ENCODE results near the gene CAPN3. TPM values are rescaled to one million over a fixed set of nuclear protein-coding genes. Genes with fewer than 3 reads are reported as not detected.

The CAPN3 gene
- polyA plus RNA-seq, 4 donors: 20.3 to 29.1 (median 21.8) TPM

GRCh38 chr15:42387603-42388002, 28.3 kb downstream of the CAPN3 start:
- no peak for DNase-seq (ENCODE audit: low read depth in 4 of 4, low spot score in 3 of 4)

- DNase-seq (ENCODE audit: low read depth in 4 of 4, low spot score in 3 of 4): no peak
Measured at GRCh38 chr15:42392309-42393024, 33.2 kb downstream of the CAPN3 start.

GRCh38 chr15:42394106-42394505, 34.8 kb downstream of the CAPN3 start:
- no peak for DNase-seq (ENCODE audit: low read depth in 4 of 4, low spot score in 3 of 4)

DNA sequence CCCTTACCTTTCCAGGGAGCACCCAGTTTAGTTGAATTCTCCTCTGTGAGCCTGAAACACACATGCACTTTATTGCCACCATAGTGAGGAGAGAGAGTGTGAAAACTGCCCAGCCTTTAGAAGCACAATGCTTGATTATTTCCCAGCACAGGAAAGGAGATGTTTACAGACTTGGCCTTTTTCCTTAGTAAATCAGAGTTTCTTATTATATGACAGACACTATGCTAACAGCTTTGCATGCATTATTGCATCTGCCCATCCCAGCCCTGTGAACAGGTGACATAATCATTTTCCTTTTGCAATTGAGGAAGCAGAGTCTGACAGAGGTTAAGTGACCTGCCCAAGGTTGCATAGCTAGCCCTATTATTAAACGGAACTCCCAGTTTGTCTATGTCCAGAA, 36.5 kb downstream of the CAPN3 start:
- no peak for DNase-seq (ENCODE audit: low read depth in 4 of 4, low spot score in 3 of 4)

DNA sequence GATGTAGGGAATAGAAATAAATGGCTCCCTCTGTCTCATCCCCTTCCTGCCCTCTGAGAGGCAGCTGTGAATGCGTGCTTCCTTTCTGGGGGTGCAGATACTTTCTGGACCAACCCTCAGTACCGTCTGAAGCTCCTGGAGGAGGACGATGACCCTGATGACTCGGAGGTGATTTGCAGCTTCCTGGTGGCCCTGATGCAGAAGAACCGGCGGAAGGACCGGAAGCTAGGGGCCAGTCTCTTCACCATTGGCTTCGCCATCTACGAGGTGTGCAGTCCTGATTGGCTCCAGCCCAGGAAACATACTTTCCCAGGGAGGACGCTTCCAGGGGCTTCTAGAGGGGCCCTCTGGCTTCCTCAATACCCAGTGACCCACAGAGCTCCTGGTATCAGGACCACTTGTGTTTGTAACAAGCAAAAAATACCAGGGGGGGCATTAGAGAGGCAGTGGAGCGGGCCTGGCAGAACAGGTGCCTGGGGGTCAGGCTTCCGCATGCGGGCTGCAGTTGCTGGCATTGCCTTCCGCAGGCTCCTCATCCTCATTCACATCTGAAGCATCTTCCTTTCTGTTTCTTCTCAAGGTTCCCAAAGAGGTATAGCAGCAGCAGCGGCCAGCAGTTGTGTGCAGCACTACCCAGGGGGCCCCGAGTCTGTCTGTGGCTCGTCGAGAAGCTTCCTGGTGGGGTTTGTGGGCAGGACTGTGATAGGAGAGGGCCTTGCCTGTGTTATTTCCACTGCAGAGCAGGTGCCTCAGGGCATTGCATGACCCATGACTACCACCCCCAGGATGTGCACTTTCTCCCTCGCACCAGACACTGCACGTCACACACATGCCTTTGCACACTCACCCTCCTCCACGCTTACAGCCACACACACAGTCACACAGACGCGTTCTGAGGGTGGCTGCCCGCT, 42.5 kb downstream of the CAPN3 start:
- DNase-seq (ENCODE audit: low read depth in 4 of 4, low spot score in 3 of 4): no peak

DNA sequence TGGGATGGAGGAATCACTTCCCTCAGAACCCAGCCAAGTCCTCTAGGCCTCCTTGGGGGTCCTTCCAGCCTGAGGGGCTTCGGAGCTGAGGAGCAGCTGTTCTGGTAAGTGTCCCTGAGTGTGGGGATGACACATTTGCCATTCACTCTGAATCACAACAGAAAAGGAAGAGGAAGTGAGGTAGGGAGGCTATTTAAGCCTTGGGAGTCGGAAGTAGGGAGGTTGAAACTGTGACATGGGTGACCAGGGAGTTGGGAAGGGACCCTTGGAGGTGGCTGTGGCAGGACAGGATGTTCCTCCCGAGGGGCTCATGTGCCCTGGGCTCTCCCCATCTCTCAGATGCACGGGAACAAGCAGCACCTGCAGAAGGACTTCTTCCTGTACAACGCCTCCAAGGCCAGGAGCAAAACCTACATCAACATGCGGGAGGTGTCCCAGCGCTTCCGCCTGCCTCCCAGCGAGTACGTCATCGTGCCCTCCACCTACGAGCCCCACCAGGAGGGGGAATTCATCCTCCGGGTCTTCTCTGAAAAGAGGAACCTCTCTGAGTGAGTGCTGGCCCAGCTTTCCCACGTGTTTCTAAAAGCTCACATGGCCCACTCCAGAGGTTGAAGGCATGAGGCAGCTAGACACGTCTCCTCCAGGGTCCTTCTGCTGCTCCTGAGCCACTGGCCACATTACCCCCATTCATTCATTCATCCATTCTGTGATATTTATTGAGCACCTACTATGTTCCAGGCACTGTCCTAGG, 43.3 kb downstream of the CAPN3 start:
- DNase-seq (ENCODE audit: low read depth in 4 of 4, low spot score in 3 of 4): no peak

- no peak for DNase-seq (ENCODE audit: low read depth in 4 of 4, low spot score in 3 of 4)
Measured at GRCh38 chr15:42403389-42403788, 44.1 kb downstream of the CAPN3 start.

DNA sequence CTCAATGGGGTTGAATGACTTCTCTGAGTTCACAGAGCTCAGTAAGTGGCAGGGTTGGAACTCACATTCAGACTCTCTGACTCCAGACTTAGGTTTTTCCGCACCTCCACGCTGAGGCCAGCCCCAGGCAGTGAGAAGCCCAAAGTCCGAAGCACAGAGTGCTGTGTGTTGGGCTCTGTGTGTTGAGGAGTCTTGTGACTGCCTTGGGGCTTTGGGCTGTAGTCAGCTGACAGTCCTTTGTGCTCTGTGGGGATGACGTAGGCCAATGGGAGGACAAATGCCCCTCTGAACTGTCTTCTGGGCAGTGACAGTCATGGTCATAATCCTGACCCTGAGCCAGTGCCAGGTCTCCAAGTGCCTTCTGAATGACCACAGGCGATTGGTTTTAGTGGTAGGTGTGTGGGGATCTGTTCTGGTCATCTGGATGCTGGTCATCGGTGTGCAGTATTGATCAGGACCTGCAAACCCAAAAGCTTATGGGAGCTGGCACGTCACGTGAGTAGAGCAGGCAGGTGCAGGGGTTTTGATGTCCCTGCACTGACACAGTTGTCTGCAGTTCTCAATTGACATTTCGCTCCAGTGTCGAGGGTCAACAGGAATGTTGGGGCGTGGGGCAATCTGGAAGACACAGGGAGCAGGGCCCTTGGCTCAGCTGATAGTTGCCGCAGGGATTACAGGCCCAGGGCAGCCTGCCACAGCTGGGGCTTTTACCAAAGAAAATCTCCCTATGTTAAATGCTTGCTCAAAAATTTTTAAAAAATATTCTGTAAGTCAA, 45.3 kb downstream of the CAPN3 start:
- no peak for DNase-seq (ENCODE audit: low read depth in 4 of 4, low spot score in 3 of 4)

DNA sequence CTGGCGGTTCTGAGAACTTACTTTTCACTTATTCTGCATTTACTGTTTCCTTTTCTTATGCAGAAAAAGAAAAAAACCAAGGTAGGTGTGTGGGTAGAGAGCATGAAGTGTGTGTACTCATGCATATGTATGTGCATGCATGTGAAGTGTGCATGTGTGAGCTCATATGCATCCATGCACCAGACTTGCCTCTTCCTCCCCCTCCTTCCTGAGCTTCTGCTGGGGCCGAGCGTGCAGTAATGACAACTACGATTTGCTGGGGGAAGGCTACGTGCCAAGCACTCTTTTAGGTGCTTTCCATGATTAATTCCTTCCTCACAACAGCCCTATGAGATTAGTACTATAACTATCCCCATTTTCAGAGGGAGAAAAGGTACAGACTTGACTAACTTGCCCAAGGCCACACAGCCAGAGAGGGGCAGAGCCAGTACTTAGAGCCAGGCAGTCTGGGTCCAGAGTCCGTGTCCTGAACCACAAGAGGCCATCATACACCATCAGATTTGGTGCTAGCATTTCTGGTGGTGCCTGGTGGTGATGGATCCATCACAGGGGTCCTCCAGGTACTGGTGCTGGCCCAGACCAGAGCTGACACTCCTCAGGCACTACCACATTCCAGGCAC, 46.7 kb downstream of the CAPN3 start:
- DNase-seq (ENCODE audit: low read depth in 4 of 4, low spot score in 3 of 4): no peak

GRCh38 chr15:42408178-42408577, 48.9 kb downstream of the CAPN3 start:
- DNase-seq (ENCODE audit: low read depth in 4 of 4, low spot score in 3 of 4): no peak

DNA sequence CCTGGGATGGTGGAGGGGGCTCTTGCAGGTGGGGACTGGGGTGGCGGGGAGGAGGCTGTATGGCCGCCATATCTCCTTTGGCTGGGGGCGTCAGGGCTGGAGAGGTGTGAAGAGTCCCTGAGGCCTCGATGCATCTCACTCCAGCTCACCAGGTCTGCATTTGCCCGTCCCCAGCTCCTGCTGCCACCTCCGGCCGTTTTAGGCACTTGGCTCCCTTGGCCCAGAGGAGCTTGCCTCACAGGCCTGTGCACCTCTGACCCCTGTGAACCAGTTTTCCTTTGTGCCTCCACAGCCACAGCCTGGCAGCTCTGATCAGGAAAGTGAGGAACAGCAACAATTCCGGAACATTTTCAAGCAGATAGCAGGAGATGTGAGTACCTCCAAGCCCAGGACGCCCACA, 49.7 kb downstream of the CAPN3 start:
- no peak for DNase-seq (ENCODE audit: low read depth in 4 of 4, low spot score in 3 of 4)

- no peak for DNase-seq (ENCODE audit: low read depth in 4 of 4, low spot score in 3 of 4)
Measured at GRCh38 chr15:42411884-42412283, 52.6 kb downstream of the CAPN3 start.

- no peak for DNase-seq (ENCODE audit: low read depth in 4 of 4, low spot score in 3 of 4)
Measured at GRCh38 chr15:42413920-42414319, 54.6 kb downstream of the CAPN3 start.

- DNase-seq (ENCODE audit: low read depth in 4 of 4, low spot score in 3 of 4): no peak
Measured at GRCh38 chr15:42419369-42419768, 60.1 kb downstream of the CAPN3 start.

DNA sequence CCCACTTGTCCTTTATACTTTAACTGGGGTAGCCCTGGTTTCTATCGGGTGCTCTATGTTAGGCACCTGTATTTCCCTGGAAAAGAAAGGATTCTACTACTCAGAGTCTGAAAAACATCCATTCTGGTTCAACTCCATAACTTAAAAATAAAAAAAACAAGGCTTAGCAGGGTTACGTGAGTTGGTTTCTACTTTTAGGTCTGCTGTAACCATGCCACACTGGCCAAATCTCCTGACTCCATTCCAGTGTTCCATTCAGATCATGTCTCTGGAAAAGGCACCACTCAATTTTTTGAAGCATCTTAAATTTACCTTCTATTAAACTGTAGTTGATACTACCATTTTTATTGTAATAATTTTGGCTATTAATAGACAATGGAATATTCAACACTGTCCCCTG, 62.1 kb downstream of the CAPN3 start:
- DNase-seq (ENCODE audit: low read depth in 4 of 4, low spot score in 3 of 4): no peak

- no peak for DNase-seq (ENCODE audit: low read depth in 4 of 4, low spot score in 3 of 4)
Measured at GRCh38 chr15:42427429-42428223, 68.3 kb downstream of the CAPN3 start.

GRCh38 chr15:42444415-42445063, 85.2 kb downstream of the CAPN3 start:
- no peak for DNase-seq (ENCODE audit: low read depth in 4 of 4, low spot score in 3 of 4)

GRCh38 chr15:42445551-42445950, 86.2 kb downstream of the CAPN3 start:
- no peak for DNase-seq (ENCODE audit: low read depth in 4 of 4, low spot score in 3 of 4)

DNA sequence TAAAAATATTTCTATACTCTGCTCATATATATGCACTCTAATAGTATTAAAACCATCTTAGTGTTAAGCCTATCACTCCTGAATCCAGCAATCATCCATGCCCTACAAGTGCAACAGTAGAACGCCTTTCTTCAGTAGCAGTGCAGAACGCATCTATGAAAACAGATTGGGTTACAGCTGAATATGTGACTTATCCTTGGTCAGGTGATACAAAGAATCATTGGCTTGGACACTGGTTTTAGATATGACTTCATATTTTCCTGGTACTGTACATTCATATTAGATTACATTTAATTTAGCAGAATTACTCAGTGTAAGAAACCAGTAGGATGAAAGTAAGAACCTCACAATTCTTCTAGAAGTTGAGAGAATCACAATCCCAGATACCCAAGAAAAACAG, 88.3 kb downstream of the CAPN3 start:
- no peak for DNase-seq (ENCODE audit: low read depth in 4 of 4, low spot score in 3 of 4)

Measured in right renal pelvis (tissue), 4 donors.